IMR-90 (cell line): ENCODE measurements around the gene MEF2A.

Source experiments
- CTCF ChIP-seq: conservative IDR thresholded peaks from 2 replicates; pipeline ENCODE4 v1.5.1; 2012; ENCODE audit warnings: mild to moderate bottlenecking, low read depth, low read length, improper control_type of control experiment
- SMC3 ChIP-seq: fragments of 150-350 bp; IDR thresholded peaks from 2 replicates; pipeline ENCODE4 v1.6.1; 2016; ENCODE audit warnings: low read depth, mild to moderate bottlenecking, antibody characterized with exemption, low read length, moderate library complexity

- TF ChIP-seq CTCF (no peak), SMC3 (no peak)
Observed at GRCh38 chr15:99614749-99615288, 49.0 kb downstream of the MEF2A start.
